HEK293 (cell line): Measurements from ENCODE around the gene THUMPD2.

Experiments
- CTCF ChIP-seq: fragments of 450-650 bp; formaldehyde crosslinking; IDR thresholded peaks from 2 replicates; pipeline ENCODE4 v1.5.1; 2016; ENCODE audit warnings: missing biosample characterization, missing genetic modification characterization
- REPIN1 ChIP-seq: fragments of 450-650 bp; formaldehyde crosslinking; IDR thresholded peaks from 2 replicates; pipeline ENCODE4 v1.5.1; 2017; ENCODE audit warnings: missing biosample characterization, missing genetic modification characterization, low read depth
- YY1 ChIP-seq: fragments of 450-650 bp; formaldehyde crosslinking; IDR thresholded peaks from 2 replicates; pipeline ENCODE4 v1.5.1; 2018; ENCODE audit warnings: missing biosample characterization, missing genetic modification characterization
- ZFP3 ChIP-seq: fragments of 450-650 bp; formaldehyde crosslinking; IDR thresholded peaks from 2 replicates; pipeline ENCODE4 v1.5.1; 2016; ENCODE audit warnings: low read depth, missing biosample characterization, missing genetic modification characterization
- ZNF248 ChIP-seq: fragments of 450-650 bp; formaldehyde crosslinking; IDR thresholded peaks from 2 replicates; pipeline ENCODE4 v1.5.1; 2017; ENCODE audit warnings: missing biosample characterization, missing genetic modification characterization
- ZNF274 ChIP-seq, 2 experiments: fragments of 200-500 bp in 1 of 2; fragments of 450-650 bp in 1 of 2; sonication (Bioruptor generic) in 1 of 2; formaldehyde crosslinking in 1 of 2; IDR thresholded peaks; 2 replicates each; pipeline versions ENCODE4 v1.5.1 to v1.6.1; 2014 to 2016; ENCODE audit warnings: borderline replicate concordance in 1 of 2, inconsistent platforms in 1 of 2, low read length in 1 of 2, missing biosample characterization in 1 of 2, missing genetic modification characterization in 1 of 2
- ZNF354C ChIP-seq: fragments of 450-650 bp; formaldehyde crosslinking; IDR thresholded peaks from 2 replicates; pipeline ENCODE4 v1.5.1; 2016; ENCODE audit warnings: missing biosample characterization, missing genetic modification characterization, low read depth, borderline replicate concordance
- ZNF394 ChIP-seq: fragments of 450-650 bp; formaldehyde crosslinking; IDR thresholded peaks from 2 replicates; pipeline ENCODE4 v1.5.1; 2016; ENCODE audit warnings: missing biosample characterization, missing genetic modification characterization, mild to moderate bottlenecking, moderate library complexity, borderline replicate concordance
- ZNF404 ChIP-seq: fragments of 450-650 bp; formaldehyde crosslinking; IDR thresholded peaks from 2 replicates; pipeline ENCODE4 v1.5.1; 2017; ENCODE audit warnings: missing biosample characterization, missing genetic modification characterization
- ZNF488 ChIP-seq: fragments of 450-650 bp; formaldehyde crosslinking; IDR thresholded peaks from 2 replicates; pipeline ENCODE4 v1.5.1; 2016; ENCODE audit warnings: missing biosample characterization, missing genetic modification characterization
- ZNF776 ChIP-seq: fragments of 450-650 bp; formaldehyde crosslinking; IDR thresholded peaks from 2 replicates; pipeline ENCODE4 v1.5.0; 2017; ENCODE audit warnings: missing biosample characterization, missing genetic modification characterization, borderline replicate concordance
- ZNF785 ChIP-seq: fragments of 450-650 bp; formaldehyde crosslinking; IDR thresholded peaks from 2 replicates; pipeline ENCODE4 v1.5.1; 2016; ENCODE audit warnings: missing biosample characterization, missing genetic modification characterization

- TF ChIP-seq YY1 (no peak), ZNF776 (tag by site-specific recombination) (no peak), CTCF (tag by site-specific recombination) (no peak), ZNF248 (no peak), ZNF274 (IDR thresholded peaks at IDR 0.05; ENCODE audit: low read length) (no peak), ZNF274 (tag by site-specific recombination; IDR thresholded peaks at IDR 0.05; ENCODE audit: borderline replicate concordance) (no peak), REPIN1 (tag by site-specific recombination) (no peak), ZNF488 (tag by site-specific recombination) (no peak), ZNF394 (tag by site-specific recombination) (no peak), ZFP3 (tag by site-specific recombination) (no peak), ZNF785 (no peak), ZNF354C (no peak), ZNF404 (no peak)
Measured at GRCh38 chr2:39787950-39788349, 8.9 kb upstream of the THUMPD2 start.
